Activated CD8-positive, alpha-beta memory T cell treated with anti-CD3 and anti-CD28 coated beads, Interleukin-2, amount 50 U/mL, for 24 hours (primary cell): ENCODE measurements around the gene JUND.

ENCODE experiments used
- DNase-seq: peaks from one replicate; pipeline ENCODE4 v3.0.0-alpha.2; 2020; ENCODE audit errors: extremely low read depth

Gene JUND

DNA sequence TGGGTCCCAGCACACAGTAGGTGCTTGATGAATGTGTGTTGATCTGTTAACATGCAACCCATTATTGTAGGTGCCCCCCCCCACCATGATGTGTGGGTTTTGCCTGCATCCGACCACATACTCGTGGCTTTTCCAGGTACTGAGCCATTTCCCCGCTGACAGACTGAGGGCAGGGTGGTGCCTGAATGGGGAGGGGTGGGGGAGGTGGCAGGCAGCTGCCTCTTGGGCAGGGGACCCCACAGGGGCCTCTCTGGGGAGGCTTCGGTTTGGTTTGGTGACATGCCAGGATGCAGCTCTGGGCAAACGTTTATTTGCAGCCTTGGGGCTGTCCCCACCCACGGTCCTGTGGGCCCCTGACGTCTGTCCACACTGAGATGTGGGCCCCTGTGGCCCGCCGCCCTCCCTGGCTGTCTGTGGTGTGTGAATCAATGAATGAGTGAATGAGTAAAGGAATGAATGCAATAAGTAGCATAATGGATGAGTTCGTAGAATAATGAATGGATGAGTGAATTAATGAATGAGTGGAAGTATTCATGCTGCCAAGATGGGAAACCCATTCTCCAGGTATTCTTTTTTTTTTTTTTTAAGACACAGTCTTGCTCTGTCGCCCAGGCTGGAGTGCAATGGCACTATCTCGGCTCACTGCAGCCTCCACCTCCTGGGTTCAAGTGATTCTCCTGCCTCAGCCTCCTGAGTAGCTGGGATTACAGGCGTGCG, 9.0 kb upstream of the JUND start:
- DNase-seq = peak; percentile 78

DNA sequence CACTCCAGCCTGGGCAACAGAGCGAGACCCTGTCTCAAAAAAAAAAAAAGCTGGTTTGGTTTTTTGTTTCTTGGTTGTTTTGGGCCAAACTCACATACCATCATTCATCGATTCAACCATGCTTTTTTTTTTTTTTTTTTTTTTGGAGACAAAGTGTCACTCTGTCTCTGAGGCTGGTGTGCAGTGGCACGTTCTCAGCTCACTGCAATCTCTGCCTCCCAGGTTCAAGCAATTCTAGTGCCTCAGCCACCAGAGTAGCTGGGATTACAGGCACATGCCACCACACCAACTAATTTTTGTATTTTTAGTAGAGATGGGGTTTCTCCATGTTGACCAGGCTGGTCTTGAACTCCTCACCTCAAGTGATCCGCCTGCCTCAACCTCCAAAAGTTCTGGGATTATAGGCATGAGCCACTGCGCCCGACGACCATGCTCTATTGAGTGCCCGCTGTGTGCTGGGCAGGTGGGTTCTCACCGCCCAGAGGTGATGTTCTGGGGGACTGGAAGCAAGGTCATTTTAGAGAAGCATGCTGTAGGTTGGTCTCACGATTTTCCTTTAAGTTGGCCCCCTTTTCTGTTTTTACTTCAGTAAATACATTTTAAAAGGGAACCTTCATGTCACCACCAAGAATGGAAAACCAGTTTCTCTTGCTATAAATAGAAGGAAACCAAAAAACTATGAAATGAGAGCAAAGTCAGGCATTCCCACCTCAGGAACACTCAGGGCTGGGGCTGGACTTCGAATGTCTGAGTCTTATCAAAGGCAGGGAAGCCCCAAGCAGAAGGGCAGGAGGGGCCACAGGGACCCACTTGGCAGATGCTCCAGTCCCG, 8.3 kb upstream of the JUND start:
- DNase-seq = no peak

- DNase-seq = no peak
Measured at GRCh38 chr19:18287836-18288772, 6.7 kb upstream of the JUND start.

GRCh38 chr19:18286973-18287635, 5.7 kb upstream of the JUND start:
- no peak for DNase-seq

DNA sequence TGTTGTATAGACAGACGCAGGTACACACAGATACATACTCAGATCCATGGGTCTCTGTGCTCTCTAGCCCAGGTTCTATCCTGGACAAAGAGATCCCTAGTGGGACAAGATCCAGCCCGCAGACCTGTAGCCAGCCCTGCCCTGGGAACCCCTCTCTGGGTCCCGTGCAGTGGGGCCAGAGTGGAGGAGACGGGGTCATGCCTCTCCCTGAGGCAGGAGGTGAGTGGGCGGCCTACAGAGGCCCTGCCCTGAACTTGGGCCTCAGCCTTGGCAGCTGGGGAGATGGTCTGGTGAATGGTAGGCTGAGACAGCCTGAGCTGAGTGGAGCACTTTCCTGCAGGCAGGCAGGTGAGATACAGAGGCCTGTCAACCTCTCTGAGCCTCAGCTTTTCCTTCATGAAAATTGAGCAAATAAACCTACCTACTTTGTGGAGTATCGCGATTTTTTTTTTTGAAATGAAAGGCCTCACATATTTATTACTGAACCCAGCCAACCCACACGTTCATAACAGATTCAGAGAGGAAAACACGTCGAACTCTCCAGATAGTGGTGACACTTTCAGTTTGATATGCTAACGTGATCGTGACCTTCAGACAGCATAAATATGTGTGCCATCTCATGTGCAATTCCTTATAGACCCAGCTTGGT, 3.4 kb upstream of the JUND start:
- DNase-seq = no peak

- no peak for DNase-seq
Measured at GRCh38 chr19:18283338-18283737, 1.9 kb upstream of the JUND start.

- DNase-seq = no peak
Measured at GRCh38 chr19:18282788-18283141, 1.3 kb upstream of the JUND start.

- DNase-seq = no peak
Measured at GRCh38 chr19:18282021-18282787, 782 bp upstream of the JUND start.

GRCh38 chr19:18280247-18281081, 958 bp downstream of the JUND start:
- DNase-seq = peak; percentile 42

GRCh38 chr19:18279516-18280246, 1.7 kb downstream of the JUND start:
- DNase-seq = peak; percentile 75

DNA sequence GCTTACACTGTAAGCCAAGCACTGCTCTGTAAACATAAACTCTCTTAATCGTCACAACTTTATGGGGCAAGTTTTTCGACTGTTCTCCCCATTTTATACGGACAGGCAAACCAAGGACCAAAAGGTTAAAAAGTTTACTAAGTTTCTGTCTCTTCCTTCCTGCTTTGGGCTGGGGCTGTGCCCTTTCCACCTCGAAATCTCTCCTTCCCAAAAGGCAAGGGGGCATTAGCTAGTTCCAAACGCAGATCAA, 2.2 kb downstream of the JUND start:
- DNase-seq = no peak

DNA sequence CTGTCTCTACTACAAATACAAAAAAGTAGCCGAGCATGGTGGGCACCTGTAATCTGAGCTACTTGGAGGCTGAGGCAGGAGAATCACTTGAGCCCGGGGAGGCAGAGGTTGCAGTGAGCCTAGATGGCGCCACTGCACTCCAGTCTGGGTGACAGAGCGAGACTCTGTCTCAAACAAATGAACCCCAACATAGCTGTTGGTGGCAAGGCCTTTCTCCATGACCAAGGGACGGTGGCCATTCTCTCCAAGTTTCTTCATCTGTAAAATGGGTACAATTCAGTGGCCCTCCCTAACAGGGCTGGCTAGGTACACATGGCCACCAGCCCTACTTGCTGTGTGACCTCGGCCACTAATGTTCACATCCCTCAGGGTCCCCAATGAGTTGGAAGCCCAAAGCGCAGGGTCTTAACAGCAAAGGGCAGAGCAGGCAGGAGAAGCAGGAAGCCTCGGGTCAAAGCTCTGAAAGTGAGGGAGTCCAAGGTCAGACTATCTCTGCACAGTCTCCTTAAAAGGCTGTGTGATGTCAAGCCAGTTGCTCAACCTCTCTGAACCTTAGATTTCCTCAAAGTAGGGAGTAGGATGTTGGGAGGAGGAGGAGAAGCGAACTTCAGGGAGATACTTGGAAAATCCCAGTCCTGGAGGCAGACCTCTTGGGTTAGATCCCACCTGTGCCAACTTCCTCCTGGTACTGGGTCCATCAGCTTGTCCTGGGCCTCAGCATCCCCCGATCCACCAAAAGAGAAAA, 2.7 kb downstream of the JUND start:
- DNase-seq = no peak

- DNase-seq = no peak
Measured at GRCh38 chr19:18274781-18275356, 6.6 kb downstream of the JUND start.

GRCh38 chr19:18274219-18274780, 7.1 kb downstream of the JUND start, which contains the start of gene IQCN:
Gene IQCN (minus strand): TSS chr19:18274452. CDS start chr19:18269478, 4,974 bp downstream.
- no peak for DNase-seq

DNA sequence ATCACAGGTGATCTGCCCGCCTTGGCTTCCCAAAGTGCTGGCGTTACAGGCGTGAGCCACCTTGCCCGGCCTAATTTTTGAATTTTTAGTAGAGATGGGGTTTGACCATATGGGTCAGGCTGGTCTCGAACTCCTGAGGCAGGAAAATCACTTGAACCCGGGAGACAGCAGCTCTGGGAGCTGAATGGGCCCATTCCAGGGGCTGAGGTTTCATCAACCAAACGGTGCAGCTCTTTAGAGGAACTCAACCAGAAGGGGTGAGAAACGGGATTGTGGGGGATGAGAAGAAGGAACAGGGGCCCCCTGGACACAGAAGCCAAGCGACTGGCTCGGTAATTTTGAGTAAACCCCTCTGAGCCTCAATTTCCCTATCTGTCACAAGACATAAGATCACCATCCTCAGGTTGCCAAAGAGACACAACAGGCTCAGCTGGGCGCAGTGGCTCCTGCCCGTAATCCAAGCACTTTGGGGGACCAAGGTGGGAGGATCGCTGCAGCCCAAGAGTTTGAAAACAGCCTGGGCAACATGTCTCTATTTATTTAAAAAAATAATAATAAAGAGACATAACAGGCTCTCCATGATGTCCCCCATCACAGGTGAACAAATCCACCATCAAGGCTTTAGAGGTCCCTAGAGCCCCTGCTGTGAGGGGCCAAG, 7.7 kb downstream of the JUND start:
- no peak for DNase-seq

DNA sequence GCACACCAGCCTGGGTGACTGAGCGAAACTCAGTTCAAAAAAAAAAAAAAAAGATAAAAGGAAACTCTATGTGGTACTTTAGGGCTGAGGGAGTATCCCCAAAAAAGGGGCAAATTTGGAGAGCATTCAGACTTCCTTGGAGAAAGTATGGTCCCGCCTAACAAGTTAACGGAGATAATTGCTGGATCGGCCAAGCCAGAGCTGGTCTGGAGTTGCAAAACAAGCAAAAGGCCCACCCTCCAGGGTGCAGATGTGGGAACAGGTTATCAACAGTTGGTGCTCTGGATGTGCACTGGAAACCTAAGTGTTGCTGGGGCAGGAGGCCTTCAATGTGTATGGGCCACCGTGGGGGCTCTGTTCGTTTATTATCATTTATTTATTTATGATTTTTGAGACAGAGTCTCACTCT, 10.0 kb downstream of the JUND start:
- no peak for DNase-seq

- no peak for DNase-seq
Measured at GRCh38 chr19:18270326-18270725, 11.1 kb downstream of the JUND start.
